Measurements from ENCODE around the gene ASB5. TPM values are rescaled to one million over a fixed set of nuclear protein-coding genes. Genes with fewer than 3 reads are reported as not detected.

Gene ASB5
- total and polyA plus RNA-seq, 10 of the 15 experiments (the other 5 are each of a cell fraction or from before 2014, with no cell fraction given), result not detected

GRCh38 chr4:176195184-176195978 is 73.6 kb downstream of the ASB5 start, which contains the start of gene SPATA4 (continued):
- TF ChIP-seq SMAD1 (IDR thresholded peaks at IDR 0.05; ENCODE audit: low read depth, partially characterized antibody) (no peak), EED (IDR thresholded peaks at IDR 0.05; ENCODE audit: low read depth) (peak; percentile 94), PRDM15 (CRISPR knock-in tag; IDR thresholded peaks at IDR 0.05) (no peak), PBX3 (IDR thresholded peaks at IDR 0.05; ENCODE audit: insufficient replicate concordance, low read depth, low read length) (no peak), ETV6 (conservative IDR thresholded peaks at IDR 0.05 in 1 of 2, IDR thresholded peaks at IDR 0.05 in 1 of 2; ENCODE audit: borderline replicate concordance in 1 of 2, low read depth in 1 of 2) (peak in 1 of 2 experiments; percentile 85; a peak in 2 of 4 replicates), SPI1 (IDR thresholded peaks at IDR 0.05; ENCODE audit: borderline replicate concordance, insufficient read depth, low read depth, low read length) (0 out of 2 replicates have a peak, but pooled peaks have one; percentile 29), HSF1 (IDR thresholded peaks at IDR 0.05; ENCODE audit: low read depth, low read length) (no peak; the same call in 1 of the 2 replicates), SREBF2 (IDR thresholded peaks at IDR 0.05; ENCODE audit: low read length) (no peak), RBBP5 (conservative IDR thresholded peaks at IDR 0.05) (no peak), CHD1 (IDR thresholded peaks at IDR 0.05; ENCODE audit: low read depth, low read length) (no peak), HCFC1 (IDR thresholded peaks at IDR 0.05; ENCODE audit: low read length) (peak; percentile 62), CTCF (IDR thresholded peaks at IDR 0.05 in 2 of 3, conservative IDR thresholded peaks at IDR 0.05 in 1 of 3; ENCODE audit: control insufficient read depth in 2 of 3, extremely low read depth in 1 of 3, insufficient read depth in 1 of 3, low read depth in 3 of 3, low read length in 3 of 3) (no peak), ZBTB11 (CRISPR knock-in tag; IDR thresholded peaks at IDR 0.05) (no peak), JUNB (IDR thresholded peaks at IDR 0.05) (peak; percentile 85)
